Jurkat, Clone E6-1 (cell line): ENCODE measurements around the gene PLEKHA6.

Source experiments
- DNase-seq: peaks from one replicate; pipeline ENCODE4 v3.0.0-alpha.2; 2011; ENCODE audit warnings: low read depth, low spot score
- H3K4me3 ChIP-seq: 2 replicates; pipeline ENCODE4 v1.5.1; 2011; ENCODE audit warnings: mild to moderate bottlenecking, low read length, control low read depth, moderate library complexity

PLEKHA6 gene

GRCh38 chr1:204212715-204213114 is 147.0 kb downstream of the PLEKHA6 start:
- no peak overlapping the region for H3K4me3 ChIP-seq
- no peak for DNase-seq

GRCh38 chr1:204211046-204211445 is 148.7 kb downstream of the PLEKHA6 start:
- H3K4me3 ChIP-seq = no peak overlapping the region
- no peak for DNase-seq

- H3K4me3 ChIP-seq = no peak overlapping the region
- DNase-seq = peak; percentile 25
These were observed 152.6 kb downstream of the PLEKHA6 start for GRCh38 chr1:204207136-204207616.

- no peak for DNase-seq
- H3K4me3 ChIP-seq = no peak overlapping the region
These were observed 153.6 kb downstream of the PLEKHA6 start for GRCh38 chr1:204206121-204206520.

- H3K4me3 ChIP-seq = no peak overlapping the region
- DNase-seq = no peak
These were observed 154.2 kb downstream of the PLEKHA6 start for GRCh38 chr1:204205486-204205885.

- DNase-seq = peak; percentile 44
- H3K4me3 ChIP-seq = no peak overlapping the region
These were observed 154.8 kb downstream of the PLEKHA6 start for GRCh38 chr1:204204944-204205343.

GRCh38 chr1:204203206-204203767 is 156.4 kb downstream of the PLEKHA6 start:
- no peak overlapping the region for H3K4me3 ChIP-seq
- no peak for DNase-seq

- no peak overlapping the region for H3K4me3 ChIP-seq
- DNase-seq = no peak
These were observed 157.2 kb downstream of the PLEKHA6 start for GRCh38 chr1:204202481-204202880.

- no peak overlapping the region for H3K4me3 ChIP-seq
- no peak for DNase-seq
These were observed 158.2 kb downstream of the PLEKHA6 start for GRCh38 chr1:204201348-204202040.

GRCh38 chr1:204199579-204199978 is 160.2 kb downstream of the PLEKHA6 start:
- H3K4me3 ChIP-seq = no peak overlapping the region
- DNase-seq = no peak

- H3K4me3 ChIP-seq = no peak overlapping the region
- no peak for DNase-seq
These were observed 161.1 kb downstream of the PLEKHA6 start for GRCh38 chr1:204198348-204199340.

- no peak for DNase-seq
- no peak overlapping the region for H3K4me3 ChIP-seq
These were observed 162.7 kb downstream of the PLEKHA6 start for GRCh38 chr1:204197068-204197467.

- no peak for DNase-seq
- no peak within 1 kb of the TSS for H3K4me3 ChIP-seq
These were observed 163.5 kb downstream of the PLEKHA6 start, which contains the start of gene KISS1 for GRCh38 chr1:204196068-204196795. Gene KISS1, minus strand, starts transcription at chr1:204196491. Its CDS starts 3,615 bp downstream, at chr1:204192876.

- H3K4me3 ChIP-seq = no peak overlapping the region
- peak; percentile 22 for DNase-seq
These were observed 165.0 kb downstream of the PLEKHA6 start for GRCh38 chr1:204194771-204195170.

GRCh38 chr1:204194080-204194479 is 165.6 kb downstream of the PLEKHA6 start:
- DNase-seq = no peak

GRCh38 chr1:204192589-204193352 is 167.0 kb downstream of the PLEKHA6 start:
- DNase-seq = no peak
- H3K4me3 ChIP-seq = no peak overlapping the region

More at GRCh38 chr1:204194080-204194479, 165.6 kb downstream of the PLEKHA6 start:
- no peak overlapping the region for H3K4me3 ChIP-seq

- no peak for DNase-seq
- H3K4me3 ChIP-seq = no peak overlapping the region
These were observed 167.7 kb downstream of the PLEKHA6 start for GRCh38 chr1:204192046-204192445.

GRCh38 chr1:204191456-204191855 is 168.3 kb downstream of the PLEKHA6 start:
- no peak overlapping the region for H3K4me3 ChIP-seq
- DNase-seq = no peak
